ENCODE data around the gene DOCK9. TPM values are rescaled to one million over a fixed set of nuclear protein-coding genes. Genes with fewer than 3 reads are reported as not detected.

The DOCK9 gene
- total RNA-seq, 1 donor from 2014 or later: 45.9 TPM

- no peaks in the 10 kb centered on the region for H3K9me3 Mint-ChIP-seq (ENCODE audit: low read depth)
- no peak for TF ChIP-seq CTCF (IDR thresholded peaks at IDR 0.05)
- H3K27me3 Mint-ChIP-seq (ENCODE audit: low read depth): no peaks in the 10 kb centered on the region
- peaks cover 4% of the 10 kb centered on the region for H3K4me1 Mint-ChIP-seq (ENCODE audit: low read depth)
- H3K4me3 Mint-ChIP-seq (ENCODE audit: unreplicated experiment): no peak overlapping the region
- no peak for DNase-seq (ENCODE audit: low spot score)
- peaks cover 55% of the 10 kb centered on the region for H3K36me3 Mint-ChIP-seq (ENCODE audit: low read depth)
- H3K27ac Mint-ChIP-seq (ENCODE audit: unreplicated experiment): no peak overlapping the region
These were observed 97.9 kb downstream of the DOCK9 start for GRCh38 chr13:98879957-98880356.

GRCh38 chr13:98879127-98879520 lies 98.7 kb downstream of the DOCK9 start:
- H3K36me3 Mint-ChIP-seq (ENCODE audit: low read depth): peaks cover 54% of the 10 kb centered on the region
- no peaks in the 10 kb centered on the region for H3K27me3 Mint-ChIP-seq (ENCODE audit: low read depth)
- H3K4me3 Mint-ChIP-seq (ENCODE audit: unreplicated experiment): no peak overlapping the region
- H3K27ac Mint-ChIP-seq (ENCODE audit: unreplicated experiment): no peak overlapping the region
- no peak for DNase-seq (ENCODE audit: low spot score)
- peaks cover 4% of the 10 kb centered on the region for H3K4me1 Mint-ChIP-seq (ENCODE audit: low read depth)
- peaks cover 3% of the 10 kb centered on the region for H3K9me3 Mint-ChIP-seq (ENCODE audit: low read depth)
- peak; percentile 12 for TF ChIP-seq CTCF (IDR thresholded peaks at IDR 0.05)

GRCh38 chr13:98878486-98879126 lies 99.3 kb downstream of the DOCK9 start:
- H3K4me3 Mint-ChIP-seq (ENCODE audit: unreplicated experiment): no peak overlapping the region
- DNase-seq (ENCODE audit: low spot score): no peak
- TF ChIP-seq CTCF (IDR thresholded peaks at IDR 0.05): no peak
- no peak overlapping the region for H3K27ac Mint-ChIP-seq (ENCODE audit: unreplicated experiment)
- no peaks in the 10 kb centered on the region for H3K27me3 Mint-ChIP-seq (ENCODE audit: low read depth)
- H3K4me1 Mint-ChIP-seq (ENCODE audit: low read depth): peaks cover 4% of the 10 kb centered on the region
- peaks cover 55% of the 10 kb centered on the region for H3K36me3 Mint-ChIP-seq (ENCODE audit: low read depth)
- H3K9me3 Mint-ChIP-seq (ENCODE audit: low read depth): peaks cover 7% of the 10 kb centered on the region

GRCh38 chr13:98877936-98878335 lies 99.9 kb downstream of the DOCK9 start:
- no peak overlapping the region for H3K4me3 Mint-ChIP-seq (ENCODE audit: unreplicated experiment)
- H3K9me3 Mint-ChIP-seq (ENCODE audit: low read depth): peaks cover 13% of the 10 kb centered on the region
- H3K36me3 Mint-ChIP-seq (ENCODE audit: low read depth): peaks cover 59% of the 10 kb centered on the region
- H3K27me3 Mint-ChIP-seq (ENCODE audit: low read depth): no peaks in the 10 kb centered on the region
- no peak for DNase-seq (ENCODE audit: low spot score)
- TF ChIP-seq CTCF (IDR thresholded peaks at IDR 0.05): no peak
- peaks cover 4% of the 10 kb centered on the region for H3K4me1 Mint-ChIP-seq (ENCODE audit: low read depth)
- H3K27ac Mint-ChIP-seq (ENCODE audit: unreplicated experiment): no peak overlapping the region

GRCh38 chr13:98877466-98877865 lies 100.4 kb downstream of the DOCK9 start:
- H3K4me3 Mint-ChIP-seq (ENCODE audit: unreplicated experiment): no peak overlapping the region
- no peak overlapping the region for H3K27ac Mint-ChIP-seq (ENCODE audit: unreplicated experiment)
- no peak for TF ChIP-seq CTCF (IDR thresholded peaks at IDR 0.05)
- peaks cover 59% of the 10 kb centered on the region for H3K36me3 Mint-ChIP-seq (ENCODE audit: low read depth)
- no peak for DNase-seq (ENCODE audit: low spot score)
- peaks cover 14% of the 10 kb centered on the region for H3K9me3 Mint-ChIP-seq (ENCODE audit: low read depth)
- peaks cover 4% of the 10 kb centered on the region for H3K4me1 Mint-ChIP-seq (ENCODE audit: low read depth)
- H3K27me3 Mint-ChIP-seq (ENCODE audit: low read depth): no peaks in the 10 kb centered on the region
